GM23338 (cell line): Measurements from ENCODE around the gene CKS1B. TPM values are rescaled to one million over a fixed set of nuclear protein-coding genes. Genes with fewer than 3 reads are reported as not detected.
A peak's percentile ranks its signal among the peaks of the same experiment; 100 is the strongest.

Experiments
- ATAC-seq: fragments of 200-7000 bp; cut with Tn5 transposase; 3 replicates; pipeline ENCODE4 v1.9.1; 2020
- DNase-seq: peaks from one replicate; pipeline ENCODE4 v3.0.0-alpha.2; 2015; ENCODE audit warnings: low spot score
- H2AFZ ChIP-seq: fragments of 200-600 bp; sonication (generic); 2 replicates; pipeline ENCODE4 v1.8.0; 2016; ENCODE audit warnings: antibody characterized with exemption, mild to moderate bottlenecking, moderate library complexity
- H3F3A ChIP-seq: fragments of 200-600 bp; sonication (generic); replicated peaks from 2 replicates; pipeline ENCODE4 v1.8.0; 2017; ENCODE audit warnings: antibody characterized with exemption, mixed run types, low read depth
- H3K27ac ChIP-seq: fragments of 200-600 bp; sonication (generic); 2 replicates; pipeline ENCODE4 v1.6.1; 2016; ENCODE audit warnings: low read depth
- H3K27me3 ChIP-seq: fragments of 200-600 bp; sonication (generic); 2 replicates; pipeline ENCODE4 v1.8.0; 2016; ENCODE audit warnings: mild to moderate bottlenecking, mixed run types, moderate library complexity; ENCODE audit not compliant: insufficient read depth
- H3K36me3 ChIP-seq: fragments of 200-600 bp; sonication (generic); 2 replicates; pipeline ENCODE4 v1.8.0; 2016; ENCODE audit warnings: mild to moderate bottlenecking; ENCODE audit not compliant: insufficient read depth
- H3K4me1 ChIP-seq: fragments of 200-600 bp; sonication (generic); 2 replicates; pipeline ENCODE4 v1.8.0; 2016; ENCODE audit warnings: mild to moderate bottlenecking, moderate library complexity; ENCODE audit not compliant: insufficient read depth
- H3K4me2 ChIP-seq: fragments of 200-600 bp; sonication (generic); 2 replicates; pipeline ENCODE4 v1.7.1; 2017; ENCODE audit warnings: mixed run types
- H3K4me3 ChIP-seq: fragments of 200-600 bp; sonication (generic); 2 replicates; pipeline ENCODE4 v1.6.1; 2016; ENCODE audit warnings: mixed run types
- H3K79me2 ChIP-seq: fragments of 200-600 bp; sonication (generic); replicated peaks from 2 replicates; pipeline ENCODE4 v1.8.0; 2017; ENCODE audit warnings: mild to moderate bottlenecking; ENCODE audit not compliant: insufficient read depth
- H3K9me2 ChIP-seq: fragments of 200-600 bp; sonication (generic); 2 replicates; pipeline ENCODE4 v1.8.0; 2017; ENCODE audit not compliant: insufficient read depth
- H4K20me1 ChIP-seq: fragments of 200-600 bp; sonication (generic); replicated peaks from 2 replicates; pipeline ENCODE4 v1.8.0; 2017; ENCODE audit warnings: mild to moderate bottlenecking; ENCODE audit not compliant: insufficient read depth
- H3K27ac Mint-ChIP-seq: 2 replicates; pipeline ENCODE4 v1.8.0; 2020; ENCODE audit warnings: inconsistent platforms, mild to moderate bottlenecking, moderate library complexity, mixed read lengths
- H3K27me3 Mint-ChIP-seq: 3 replicates; pipeline ENCODE4 v1.8.0; 2022; ENCODE audit warnings: low read depth, mild to moderate bottlenecking, moderate library complexity, mixed read lengths, inconsistent platforms; ENCODE audit not compliant: insufficient read depth, poor library complexity
- H3K36me3 Mint-ChIP-seq: 3 replicates; pipeline ENCODE4 v1.8.0; 2021; ENCODE audit warnings: low read depth, mild to moderate bottlenecking, inconsistent platforms, moderate library complexity, mixed read lengths
- H3K4me1 Mint-ChIP-seq: 3 replicates; pipeline ENCODE4 v1.8.0; 2020; ENCODE audit warnings: mild to moderate bottlenecking, inconsistent platforms, mixed read lengths
- H3K4me3 Mint-ChIP-seq: 3 replicates; pipeline ENCODE4 v1.8.0; 2021; ENCODE audit warnings: moderate library complexity, mild to moderate bottlenecking, inconsistent platforms, mixed read lengths
- H3K9me3 Mint-ChIP-seq: 3 replicates; pipeline ENCODE4 v1.8.0; 2020; ENCODE audit warnings: moderate library complexity, mild to moderate bottlenecking, inconsistent platforms, mixed read lengths
- CREB1 ChIP-seq: fragments of 250-450 bp; sonication (Bioruptor Pico); IDR thresholded peaks from 2 replicates; pipeline ENCODE4 v1.5.0; 2020; ENCODE audit warnings: low read depth, mild to moderate bottlenecking, moderate library complexity
- CTCF ChIP-seq, 2 experiments: fragments of 200-600 bp in 1 of 2; sonication (generic) in 1 of 2; conservative IDR thresholded peaks; 2 replicates each; pipeline versions ENCODE4 v1.5.1 to v1.6.1; 2016 to 2017; ENCODE audit warnings: antibody characterized with exemption in 2 of 2, low read depth in 2 of 2, mild to moderate bottlenecking in 2 of 2, moderate library complexity in 1 of 2
- ETS1 ChIP-seq: IDR thresholded peaks from 2 replicates; pipeline ENCODE4 v1.6.1; 2016; ENCODE audit warnings: antibody characterized with exemption
- EZH2 ChIP-seq: fragments of 200-600 bp; sonication (generic); IDR thresholded peaks from one replicate; pipeline ENCODE4 v1.8.0; 2017; ENCODE audit warnings: antibody characterized with exemption, mild to moderate bottlenecking, low read depth; ENCODE audit not compliant: unreplicated experiment
- EZH2phosphoT487 ChIP-seq: fragments of 200-600 bp; sonication (generic); IDR thresholded peaks from one replicate; pipeline ENCODE4 v1.8.1; 2018; ENCODE audit warnings: antibody characterized with exemption; ENCODE audit not compliant: unreplicated experiment
- JUNB ChIP-seq: IDR thresholded peaks from one replicate; pipeline ENCODE4 v1.6.1; 2016; ENCODE audit warnings: antibody characterized with exemption; ENCODE audit not compliant: unreplicated experiment
- NANOG ChIP-seq: IDR thresholded peaks from 2 replicates; pipeline ENCODE4 v1.6.1; 2016; ENCODE audit warnings: antibody characterized with exemption, borderline replicate concordance
- POLR2AphosphoS5 ChIP-seq: IDR thresholded peaks from 2 replicates; pipeline ENCODE4 v1.6.1; 2016; ENCODE audit warnings: antibody characterized with exemption, low read depth
- STAT1 ChIP-seq: IDR thresholded peaks from one replicate; pipeline ENCODE4 v1.6.1; 2016; ENCODE audit warnings: antibody characterized with exemption; ENCODE audit not compliant: unreplicated experiment
- ZNF114 ChIP-seq: fragments of 250-450 bp; sonication (Bioruptor Pico); IDR thresholded peaks from 2 replicates; pipeline ENCODE4 v1.5.0; 2020; ENCODE audit warnings: mild to moderate bottlenecking, moderate library complexity
- ZNF331 ChIP-seq: fragments of 250-450 bp; sonication (Bioruptor Pico); IDR thresholded peaks from 2 replicates; pipeline ENCODE4 v1.5.0; 2020; ENCODE audit warnings: low read depth, mild to moderate bottlenecking, moderate library complexity
- polyA plus RNA-seq: library from polyadenylated mRNA; unstranded; fragments of >200 nt; fragmentation: Nextera tagmentation; extraction: Ambion mirVana; gene quantifications from 2 replicates; pipeline ENCODE4 v1.2.1, GENCODE V29; 2016
- total RNA-seq: library from RNA; depleted of rRNA; stranded (reverse); fragments of >200 nt; shearing (Covaris generic); gene quantifications from 2 replicates; pipeline ENCODE4 v1.2.3, GENCODE V29; 2014
- TF ChIP-seq, protein P1 (sequence below): fragments of 250-450 bp; sonication (Bioruptor Pico); IDR thresholded peaks from 2 replicates; pipeline ENCODE4 v1.5.0; 2020; ENCODE audit warnings: mild to moderate bottlenecking, moderate library complexity
- TF ChIP-seq, protein P2 (sequence below): IDR thresholded peaks from one replicate; pipeline ENCODE4 v1.6.1; 2018; ENCODE audit warnings: antibody characterized with exemption; ENCODE audit not compliant: unreplicated experiment

The CKS1B gene
- total and polyA plus RNA-seq, 2 experiments from 2014 or later = 296 to 617 TPM

GRCh38 chr1:154955718-154956543, 18.6 kb upstream of the CKS1B start, which contains the start of gene PBXIP1:
TSS of gene PBXIP1 (minus strand) at chr1:154956099. CDS start at chr1:154953721, 2,378 bp downstream.
- ATAC-seq (peak; percentile 83), DNase-seq (peak; percentile 99)
- H3K36me3 Mint-ChIP-seq = peaks cover 21% of the 10 kb centered on the region
- Histone ChIP-seq H2AFZ (no peak within 1 kb of the TSS), H3K4me2 (peak within 1 kb of the TSS; percentile 82), H3K9me2 (no peaks in the 10 kb centered on the region), H3K36me3 (no peaks in the 10 kb centered on the region), H3K79me2 (peaks cover 12% of the 10 kb centered on the region), H3K4me1 (peaks cover 37% of the 10 kb centered on the region), H3K27me3 (no peaks in the 10 kb centered on the region), H3K4me3 (peak within 1 kb of the TSS; percentile 50), H3F3A (peaks cover 20% of the 10 kb centered on the region), H3K27ac (peak within 1 kb of the TSS; percentile 88), H4K20me1 (peaks cover 18% of the 10 kb centered on the region)
- H3K4me3 Mint-ChIP-seq = peak within 1 kb of the TSS; percentile 90
- peaks cover 37% of the 10 kb centered on the region for H3K27me3 Mint-ChIP-seq
- peaks cover 61% of the 10 kb centered on the region for H3K4me1 Mint-ChIP-seq
- TF ChIP-seq ZNF114 (CRISPR knock-in tag) (no peak), EZH2phosphoT487 (no peak), ZNF331 (CRISPR knock-in tag) (no peak), CREB1 (peak; percentile 18; the same call in 1 of the 2 replicates), JUNB (no peak), STAT1 (no peak), EZH2 (no peak), POLR2AphosphoS5 (peak; percentile 58; the same call in 1 of the 2 replicates), NANOG (no peak), ETS1 (no peak), CTCF (conservative IDR thresholded peaks at IDR 0.05; ENCODE audit: low read depth in 2 of 2) (peak; percentile 25 to 30)
- TF ChIP-seq, protein P1, sequence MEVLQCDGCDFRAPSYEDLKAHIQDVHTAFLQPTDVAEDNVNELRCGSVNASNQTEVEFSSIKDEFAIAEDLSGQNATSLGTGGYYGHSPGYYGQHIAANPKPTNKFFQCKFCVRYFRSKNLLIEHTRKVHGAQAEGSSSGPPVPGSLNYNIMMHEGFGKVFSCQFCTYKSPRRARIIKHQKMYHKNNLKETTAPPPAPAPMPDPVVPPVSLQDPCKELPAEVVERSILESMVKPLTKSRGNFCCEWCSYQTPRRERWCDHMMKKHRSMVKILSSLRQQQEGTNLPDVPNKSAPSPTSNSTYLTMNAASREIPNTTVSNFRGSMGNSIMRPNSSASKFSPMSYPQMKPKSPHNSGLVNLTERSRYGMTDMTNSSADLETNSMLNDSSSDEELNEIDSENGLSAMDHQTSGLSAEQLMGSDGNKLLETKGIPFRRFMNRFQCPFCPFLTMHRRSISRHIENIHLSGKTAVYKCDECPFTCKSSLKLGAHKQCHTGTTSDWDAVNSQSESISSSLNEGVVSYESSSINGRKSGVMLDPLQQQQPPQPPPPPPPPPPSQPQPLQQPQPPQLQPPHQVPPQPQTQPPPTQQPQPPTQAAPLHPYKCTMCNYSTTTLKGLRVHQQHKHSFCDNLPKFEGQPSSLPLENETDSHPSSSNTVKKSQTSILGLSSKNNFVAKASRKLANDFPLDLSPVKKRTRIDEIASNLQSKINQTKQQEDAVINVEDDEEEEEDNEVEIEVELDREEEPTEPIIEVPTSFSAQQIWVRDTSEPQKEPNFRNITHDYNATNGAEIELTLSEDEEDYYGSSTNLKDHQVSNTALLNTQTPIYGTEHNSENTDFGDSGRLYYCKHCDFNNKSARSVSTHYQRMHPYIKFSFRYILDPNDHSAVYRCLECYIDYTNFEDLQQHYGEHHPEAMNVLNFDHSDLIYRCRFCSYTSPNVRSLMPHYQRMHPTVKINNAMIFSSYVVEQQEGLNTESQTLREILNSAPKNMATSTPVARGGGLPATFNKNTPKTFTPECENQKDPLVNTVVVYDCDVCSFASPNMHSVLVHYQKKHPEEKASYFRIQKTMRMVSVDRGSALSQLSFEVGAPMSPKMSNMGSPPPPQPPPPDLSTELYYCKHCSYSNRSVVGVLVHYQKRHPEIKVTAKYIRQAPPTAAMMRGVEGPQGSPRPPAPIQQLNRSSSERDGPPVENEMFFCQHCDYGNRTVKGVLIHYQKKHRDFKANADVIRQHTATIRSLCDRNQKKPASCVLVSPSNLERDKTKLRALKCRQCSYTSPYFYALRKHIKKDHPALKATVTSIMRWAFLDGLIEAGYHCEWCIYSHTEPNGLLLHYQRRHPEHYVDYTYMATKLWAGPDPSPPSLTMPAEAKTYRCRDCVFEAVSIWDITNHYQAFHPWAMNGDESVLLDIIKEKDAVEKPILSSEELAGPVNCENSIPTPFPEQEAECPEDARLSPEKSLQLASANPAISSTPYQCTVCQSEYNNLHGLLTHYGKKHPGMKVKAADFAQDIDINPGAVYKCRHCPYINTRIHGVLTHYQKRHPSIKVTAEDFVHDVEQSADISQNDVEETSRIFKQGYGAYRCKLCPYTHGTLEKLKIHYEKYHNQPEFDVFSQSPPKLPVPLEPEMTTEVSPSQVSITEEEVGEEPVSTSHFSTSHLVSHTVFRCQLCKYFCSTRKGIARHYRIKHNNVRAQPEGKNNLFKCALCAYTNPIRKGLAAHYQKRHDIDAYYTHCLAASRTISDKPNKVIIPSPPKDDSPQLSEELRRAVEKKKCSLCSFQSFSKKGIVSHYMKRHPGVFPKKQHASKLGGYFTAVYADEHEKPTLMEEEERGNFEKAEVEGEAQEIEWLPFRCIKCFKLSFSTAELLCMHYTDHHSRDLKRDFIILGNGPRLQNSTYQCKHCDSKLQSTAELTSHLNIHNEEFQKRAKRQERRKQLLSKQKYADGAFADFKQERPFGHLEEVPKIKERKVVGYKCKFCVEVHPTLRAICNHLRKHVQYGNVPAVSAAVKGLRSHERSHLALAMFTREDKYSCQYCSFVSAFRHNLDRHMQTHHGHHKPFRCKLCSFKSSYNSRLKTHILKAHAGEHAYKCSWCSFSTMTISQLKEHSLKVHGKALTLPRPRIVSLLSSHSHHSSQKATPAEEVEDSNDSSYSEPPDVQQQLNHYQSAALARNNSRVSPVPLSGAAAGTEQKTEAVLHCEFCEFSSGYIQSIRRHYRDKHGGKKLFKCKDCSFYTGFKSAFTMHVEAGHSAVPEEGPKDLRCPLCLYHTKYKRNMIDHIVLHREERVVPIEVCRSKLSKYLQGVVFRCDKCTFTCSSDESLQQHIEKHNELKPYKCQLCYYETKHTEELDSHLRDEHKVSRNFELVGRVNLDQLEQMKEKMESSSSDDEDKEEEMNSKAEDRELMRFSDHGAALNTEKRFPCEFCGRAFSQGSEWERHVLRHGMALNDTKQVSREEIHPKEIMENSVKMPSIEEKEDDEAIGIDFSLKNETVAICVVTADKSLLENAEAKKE (CRISPR knock-in tag) = no peak
- TF ChIP-seq, protein P2, sequence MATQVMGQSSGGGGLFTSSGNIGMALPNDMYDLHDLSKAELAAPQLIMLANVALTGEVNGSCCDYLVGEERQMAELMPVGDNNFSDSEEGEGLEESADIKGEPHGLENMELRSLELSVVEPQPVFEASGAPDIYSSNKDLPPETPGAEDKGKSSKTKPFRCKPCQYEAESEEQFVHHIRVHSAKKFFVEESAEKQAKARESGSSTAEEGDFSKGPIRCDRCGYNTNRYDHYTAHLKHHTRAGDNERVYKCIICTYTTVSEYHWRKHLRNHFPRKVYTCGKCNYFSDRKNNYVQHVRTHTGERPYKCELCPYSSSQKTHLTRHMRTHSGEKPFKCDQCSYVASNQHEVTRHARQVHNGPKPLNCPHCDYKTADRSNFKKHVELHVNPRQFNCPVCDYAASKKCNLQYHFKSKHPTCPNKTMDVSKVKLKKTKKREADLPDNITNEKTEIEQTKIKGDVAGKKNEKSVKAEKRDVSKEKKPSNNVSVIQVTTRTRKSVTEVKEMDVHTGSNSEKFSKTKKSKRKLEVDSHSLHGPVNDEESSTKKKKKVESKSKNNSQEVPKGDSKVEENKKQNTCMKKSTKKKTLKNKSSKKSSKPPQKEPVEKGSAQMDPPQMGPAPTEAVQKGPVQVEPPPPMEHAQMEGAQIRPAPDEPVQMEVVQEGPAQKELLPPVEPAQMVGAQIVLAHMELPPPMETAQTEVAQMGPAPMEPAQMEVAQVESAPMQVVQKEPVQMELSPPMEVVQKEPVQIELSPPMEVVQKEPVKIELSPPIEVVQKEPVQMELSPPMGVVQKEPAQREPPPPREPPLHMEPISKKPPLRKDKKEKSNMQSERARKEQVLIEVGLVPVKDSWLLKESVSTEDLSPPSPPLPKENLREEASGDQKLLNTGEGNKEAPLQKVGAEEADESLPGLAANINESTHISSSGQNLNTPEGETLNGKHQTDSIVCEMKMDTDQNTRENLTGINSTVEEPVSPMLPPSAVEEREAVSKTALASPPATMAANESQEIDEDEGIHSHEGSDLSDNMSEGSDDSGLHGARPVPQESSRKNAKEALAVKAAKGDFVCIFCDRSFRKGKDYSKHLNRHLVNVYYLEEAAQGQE = no peak
- H3K27ac Mint-ChIP-seq = peak within 1 kb of the TSS; percentile 98
- no peaks in the 10 kb centered on the region for H3K9me3 Mint-ChIP-seq
